Measurements from ENCODE around the gene CNPY1. TPM values are rescaled to one million over a fixed set of nuclear protein-coding genes. Genes with fewer than 3 reads are reported as not detected.

CNPY1 gene
- total RNA-seq, 1 donor from 2014 or later, result not detected

GRCh38 chr7:155455132-155455693 is 91.1 kb downstream of the CNPY1 start:
- DNase-seq (ENCODE audit: missing footprints) (no peak), ATAC-seq (no peak)
- intact Hi-C loops (cut with DNase I), result loop anchor here (10.0 kb wide), 1 partner anchor 60 kb away; no protein-coding TSS in a partner anchor

GRCh38 chr7:155454183-155455112 is 91.9 kb downstream of the CNPY1 start:
- ATAC-seq (no peak), DNase-seq (ENCODE audit: missing footprints) (no peak)
- intact Hi-C loops (cut with DNase I), result loop anchor here (10.0 kb wide), 1 partner anchor 60 kb away; no protein-coding TSS in a partner anchor

GRCh38 chr7:155453296-155454182 is 92.8 kb downstream of the CNPY1 start:
- intact Hi-C loops (cut with DNase I), result loop anchor here (10.0 kb wide), 1 partner anchor 61 kb away; no protein-coding TSS in a partner anchor
- DNase-seq (ENCODE audit: missing footprints) (no peak), ATAC-seq (no peak)

- intact Hi-C loops (cut with DNase I), result loop anchor here (10.0 kb wide), 1 partner anchor 62 kb away; no protein-coding TSS in a partner anchor
- no peak for ATAC-seq
Observed at GRCh38 chr7:155452505-155453295, 93.7 kb downstream of the CNPY1 start.

GRCh38 chr7:155451840-155452239 is 94.5 kb downstream of the CNPY1 start:
- ATAC-seq (no peak), DNase-seq (ENCODE audit: missing footprints) (no peak)
- intact Hi-C loops (cut with DNase I), result loop anchor here (10.0 kb wide), 1 partner anchor 63 kb away; no protein-coding TSS in a partner anchor

More at GRCh38 chr7:155452505-155453295, 93.7 kb downstream of the CNPY1 start:
- no peak for DNase-seq (ENCODE audit: missing footprints)

Other genes starting within 250 kb of the CNPY1 start
- gene INSIG1, start 248.7 kb downstream of the CNPY1 start, total RNA-seq, result 9.4 TPM
- gene EN2, start 88.4 kb downstream of the CNPY1 start, total RNA-seq, result 0.11 TPM
- gene RBM33, start 98.1 kb upstream of the CNPY1 start, total RNA-seq, result 36.1 TPM

Data from Right ventricle myocardium inferior (tissue), 1 donor.